Thyroid gland (tissue), 4 donors: Measurements from ENCODE around the gene LRRC8D.

ENCODE experiments used
- CTCF ChIP-seq, 6 experiments: fragments of 200-600 bp in 3 of 6; fragments of 450-650 bp in 3 of 6; sonication (generic) in 3 of 6; IDR thresholded peaks; one replicate each; pipeline ENCODE4 v1.5.1; 2016 to 2019; ENCODE audit warnings: antibody characterized with exemption in 6 of 6, mild to moderate bottlenecking in 2 of 6, inconsistent platforms in 1 of 6, moderate library complexity in 1 of 6
- POLR2A ChIP-seq, 2 donors: fragments of 450-650 bp; IDR thresholded peaks; one replicate each; pipeline ENCODE4 v1.6.1; 2017; ENCODE audit warnings: antibody characterized with exemption in 2 of 2, mild to moderate bottlenecking in 2 of 2, moderate library complexity in 1 of 2

DNA sequence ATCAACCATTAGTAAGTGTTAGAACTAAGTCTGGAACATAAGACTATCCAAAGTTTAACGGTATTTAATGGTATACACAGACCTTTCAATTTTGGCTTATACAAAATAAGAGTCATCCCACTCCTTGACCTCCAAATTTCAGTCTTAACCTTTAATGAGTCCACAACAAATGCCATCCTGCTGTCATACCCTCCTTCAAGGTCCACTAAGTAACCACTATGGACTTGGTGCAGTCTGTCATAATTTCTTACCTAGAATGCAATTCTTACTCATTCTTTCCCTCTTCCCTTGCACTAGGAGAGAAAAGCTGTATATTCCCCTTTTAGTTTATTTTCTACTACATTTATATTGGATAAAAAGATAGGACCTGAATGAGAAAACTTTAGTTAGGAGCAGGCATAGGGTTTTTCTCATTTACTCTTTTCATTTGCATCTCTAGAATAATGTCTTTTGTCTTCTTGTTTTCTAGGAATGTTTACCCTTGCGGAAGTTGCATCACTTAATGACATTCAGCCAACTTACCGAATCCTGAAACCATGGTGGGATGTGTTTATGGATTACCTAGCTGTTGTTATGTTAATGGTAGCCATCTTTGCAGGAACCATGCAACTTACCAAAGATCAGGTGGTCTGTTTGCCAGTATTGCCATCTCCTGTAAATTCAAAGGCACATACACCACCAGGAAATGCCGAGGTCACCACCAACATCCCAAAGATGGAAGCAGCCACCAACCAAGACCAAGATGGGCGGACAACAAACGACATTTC, 111.9 kb downstream of the LRRC8D start:
- TF ChIP-seq CTCF (IDR thresholded peaks at IDR 0.05) (no peak), POLR2A (IDR thresholded peaks at IDR 0.05) (no peak)
